ENCODE data around the gene PDSS2.

PDSS2 gene

GRCh38 chr6:107496892-107497684 lies 37.7 kb upstream of the PDSS2 start:
- H3K79me2 ChIP-seq (ENCODE audit: low read length) = no peaks in the 10 kb centered on the region
- H4K20me1 ChIP-seq (ENCODE audit: insufficient read depth, low read length) = no peaks in the 10 kb centered on the region
- H3K4me1 ChIP-seq (ENCODE audit: low read length) = no peaks in the 10 kb centered on the region
- H3K27me3 ChIP-seq (ENCODE audit: low read depth, low read length) = no peaks in the 10 kb centered on the region
- H3K36me3 ChIP-seq (replicated peaks; ENCODE audit: low read depth, low read length) = no peaks in the 10 kb centered on the region
- no peak overlapping the region for H3K4me3 ChIP-seq (ENCODE audit: low read length)
- no peak overlapping the region for H2AFZ ChIP-seq (ENCODE audit: low read depth, low read length)
- H3K4me2 ChIP-seq (ENCODE audit: low read length) = no peak overlapping the region
- H3K9ac ChIP-seq (ENCODE audit: low read length) = no peak overlapping the region
- no peak overlapping the region for H3K27ac ChIP-seq (ENCODE audit: low read length)
- H3K9me3 ChIP-seq (ENCODE audit: insufficient read depth, low read length) = no peaks in the 10 kb centered on the region
- no peak for TF ChIP-seq EZH2phosphoT487 (IDR thresholded peaks at IDR 0.05; ENCODE audit: low read depth)
- TF ChIP-seq CTCF (IDR thresholded peaks at IDR 0.05; ENCODE audit: low read depth, low read length) = no peak

GRCh38 chr6:107495971-107496370 lies 36.6 kb upstream of the PDSS2 start:
- no peak overlapping the region for H3K9ac ChIP-seq (ENCODE audit: low read length)
- H3K4me2 ChIP-seq (ENCODE audit: low read length) = no peak overlapping the region
- no peaks in the 10 kb centered on the region for H3K79me2 ChIP-seq (ENCODE audit: low read length)
- no peak for TF ChIP-seq EZH2phosphoT487 (IDR thresholded peaks at IDR 0.05; ENCODE audit: low read depth)
- no peak for TF ChIP-seq CTCF (IDR thresholded peaks at IDR 0.05; ENCODE audit: low read depth, low read length)
- H3K4me1 ChIP-seq (ENCODE audit: low read length) = peaks cover 5% of the 10 kb centered on the region
- H3K27ac ChIP-seq (ENCODE audit: low read length) = no peak overlapping the region
- H3K27me3 ChIP-seq (ENCODE audit: low read depth, low read length) = no peaks in the 10 kb centered on the region
- H2AFZ ChIP-seq (ENCODE audit: low read depth, low read length) = no peak overlapping the region
- H3K4me3 ChIP-seq (ENCODE audit: low read length) = no peak overlapping the region
- no peaks in the 10 kb centered on the region for H3K9me3 ChIP-seq (ENCODE audit: insufficient read depth, low read length)
- no peaks in the 10 kb centered on the region for H3K36me3 ChIP-seq (replicated peaks; ENCODE audit: low read depth, low read length)
- no peaks in the 10 kb centered on the region for H4K20me1 ChIP-seq (ENCODE audit: insufficient read depth, low read length)

- no peaks in the 10 kb centered on the region for H3K9me3 ChIP-seq (ENCODE audit: insufficient read depth, low read length)
- H3K4me1 ChIP-seq (ENCODE audit: low read length) = peaks cover 5% of the 10 kb centered on the region
- no peak overlapping the region for H3K4me3 ChIP-seq (ENCODE audit: low read length)
- no peaks in the 10 kb centered on the region for H4K20me1 ChIP-seq (ENCODE audit: insufficient read depth, low read length)
- no peak overlapping the region for H3K9ac ChIP-seq (ENCODE audit: low read length)
- no peak overlapping the region for H3K27ac ChIP-seq (ENCODE audit: low read length)
- no peaks in the 10 kb centered on the region for H3K36me3 ChIP-seq (replicated peaks; ENCODE audit: low read depth, low read length)
- no peak overlapping the region for H2AFZ ChIP-seq (ENCODE audit: low read depth, low read length)
- H3K4me2 ChIP-seq (ENCODE audit: low read length) = no peak overlapping the region
- TF ChIP-seq EZH2phosphoT487 (IDR thresholded peaks at IDR 0.05; ENCODE audit: low read depth) = no peak
- no peak for TF ChIP-seq CTCF (IDR thresholded peaks at IDR 0.05; ENCODE audit: low read depth, low read length)
- no peaks in the 10 kb centered on the region for H3K27me3 ChIP-seq (ENCODE audit: low read depth, low read length)
- no peaks in the 10 kb centered on the region for H3K79me2 ChIP-seq (ENCODE audit: low read length)
These were observed 35.9 kb upstream of the PDSS2 start for GRCh38 chr6:107495196-107495643.

DNA sequence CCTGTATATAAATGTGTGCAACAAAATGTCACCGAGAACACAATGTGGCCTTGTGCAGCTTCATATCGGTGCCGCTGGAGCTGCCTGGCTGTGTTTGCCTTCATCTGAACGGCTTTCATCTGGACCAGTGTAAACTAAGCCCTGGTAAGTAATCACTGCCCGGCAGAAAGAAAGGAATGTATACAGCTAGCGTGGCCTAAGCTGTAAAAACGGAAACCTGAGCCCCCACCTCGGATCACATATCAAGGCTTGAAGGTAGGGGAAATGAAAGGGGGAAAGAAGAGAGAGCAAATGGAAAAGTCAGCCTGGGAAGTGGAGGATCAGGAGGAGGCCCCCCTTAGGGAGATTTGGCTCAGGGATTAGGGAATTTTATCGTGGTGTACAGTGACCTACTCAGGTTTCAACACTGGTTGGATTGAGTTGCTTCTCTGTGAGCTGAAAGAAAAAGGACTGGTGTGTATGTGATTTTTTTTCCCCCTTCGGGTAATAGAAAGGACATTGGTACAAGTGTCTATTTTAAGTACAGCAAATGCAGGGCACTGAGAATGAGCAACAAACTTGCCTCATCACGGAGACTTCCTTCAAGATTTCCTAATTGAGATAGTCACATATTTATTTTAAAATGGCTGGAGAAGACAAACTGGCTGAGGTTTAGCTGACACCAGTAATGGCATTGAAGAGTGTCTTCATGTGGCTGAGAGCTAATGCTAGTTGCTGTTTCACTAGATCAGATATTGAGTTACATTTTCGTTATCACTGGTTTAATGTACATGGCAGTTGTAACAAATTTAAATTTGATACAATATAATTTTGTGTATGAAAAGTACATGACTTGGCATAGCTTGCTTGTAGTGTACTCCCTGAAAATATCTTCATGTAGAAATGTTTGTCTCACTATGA lies 34.0 kb upstream of the PDSS2 start:
- H3K4me3 ChIP-seq (ENCODE audit: low read length) = no peak overlapping the region
- peaks cover 5% of the 10 kb centered on the region for H3K4me1 ChIP-seq (ENCODE audit: low read length)
- TF ChIP-seq EZH2phosphoT487 (IDR thresholded peaks at IDR 0.05; ENCODE audit: low read depth) (no peak), CTCF (IDR thresholded peaks at IDR 0.05; ENCODE audit: low read depth, low read length) (no peak)
- no peak overlapping the region for H2AFZ ChIP-seq (ENCODE audit: low read depth, low read length)
- peaks cover 3% of the 10 kb centered on the region for H3K27me3 ChIP-seq (ENCODE audit: low read depth, low read length)
- H3K9me3 ChIP-seq (ENCODE audit: insufficient read depth, low read length) = no peaks in the 10 kb centered on the region
- H3K79me2 ChIP-seq (ENCODE audit: low read length) = no peaks in the 10 kb centered on the region
- H3K27ac ChIP-seq (ENCODE audit: low read length) = no peak overlapping the region
- H4K20me1 ChIP-seq (ENCODE audit: insufficient read depth, low read length) = no peaks in the 10 kb centered on the region
- H3K36me3 ChIP-seq (replicated peaks; ENCODE audit: low read depth, low read length) = no peaks in the 10 kb centered on the region
- no peak overlapping the region for H3K9ac ChIP-seq (ENCODE audit: low read length)
- no peak overlapping the region for H3K4me2 ChIP-seq (ENCODE audit: low read length)
